Ammon's horn (tissue), 1 donor: ENCODE data around the gene PTPA.
"Not testable (repeated sequence)": the region's sequence is repeated elsewhere in the genome, so short reads cannot be mapped to it uniquely, and the experiment has no call there.

ENCODE experiments used
- DNase-seq: peaks from one replicate; pipeline ENCODE4 v3.0.0-alpha.2; 2016; ENCODE audit warnings: low spot score

The PTPA gene

GRCh38 chr9:129160712-129161533 lies 49.7 kb downstream of the PTPA start:
- DNase-seq, result no peak

- DNase-seq, result no peak
These were observed 50.3 kb downstream of the PTPA start for GRCh38 chr9:129161534-129161837.

GRCh38 chr9:129162497-129163197 lies 51.4 kb downstream of the PTPA start:
- no peak for DNase-seq

- DNase-seq, result not testable (repeated sequence)
These were observed 52.0 kb downstream of the PTPA start for GRCh38 chr9:129163198-129163670.

GRCh38 chr9:129163753-129164152 lies 52.5 kb downstream of the PTPA start:
- no peak for DNase-seq

- no peak for DNase-seq
These were observed 53.2 kb downstream of the PTPA start for GRCh38 chr9:129164246-129164930.

GRCh38 chr9:129165198-129165597 lies 54.0 kb downstream of the PTPA start:
- no peak for DNase-seq

GRCh38 chr9:129166623-129167557 lies 55.7 kb downstream of the PTPA start:
- peak; percentile 64 for DNase-seq

- DNase-seq, result no peak
These were observed 59.0 kb downstream of the PTPA start for GRCh38 chr9:129170229-129170628.

GRCh38 chr9:129171993-129172751 lies 61.0 kb downstream of the PTPA start:
- DNase-seq, result no peak

GRCh38 chr9:129172816-129173215 lies 61.6 kb downstream of the PTPA start:
- peak; percentile 69 for DNase-seq

- no peak for DNase-seq
These were observed 62.3 kb downstream of the PTPA start for GRCh38 chr9:129173296-129174101.

GRCh38 chr9:129174102-129174723 lies 63.0 kb downstream of the PTPA start:
- peak; percentile 92 for DNase-seq

GRCh38 chr9:129174724-129175514 lies 63.7 kb downstream of the PTPA start:
- DNase-seq, result peak; percentile 83

- no peak for DNase-seq
These were observed 64.3 kb downstream of the PTPA start for GRCh38 chr9:129175515-129175824.

- peak; percentile 79 for DNase-seq
These were observed 64.8 kb downstream of the PTPA start for GRCh38 chr9:129175825-129176633.

- DNase-seq, result peak; percentile 48
These were observed 65.7 kb downstream of the PTPA start for GRCh38 chr9:129176701-129177442.
